ENCODE results near the gene PLCB1. TPM values are rescaled to one million over a fixed set of nuclear protein-coding genes. Genes with fewer than 3 reads are reported as not detected.

The PLCB1 gene
- total RNA-seq, 1 donor: 35.4 TPM

GRCh38 chr20:8662433-8662954 is 530.4 kb downstream of the PLCB1 start:
- DNase-seq (ENCODE audit: low read depth): no peak
- H3K4me3 ChIP-seq (ENCODE audit: low read depth, low read length): no peak overlapping the region
- no peak for TF ChIP-seq CTCF (IDR thresholded peaks at IDR 0.05; ENCODE audit: insufficient read depth, low read depth, low read length)

GRCh38 chr20:8663424-8663823 is 531.4 kb downstream of the PLCB1 start:
- H3K4me3 ChIP-seq (ENCODE audit: low read depth, low read length): no peak overlapping the region
- DNase-seq (ENCODE audit: low read depth): no peak

GRCh38 chr20:8664778-8665177 is 532.7 kb downstream of the PLCB1 start:
- no peak for DNase-seq (ENCODE audit: low read depth)
- no peak overlapping the region for H3K4me3 ChIP-seq (ENCODE audit: low read depth, low read length)
- no peak for TF ChIP-seq CTCF (IDR thresholded peaks at IDR 0.05; ENCODE audit: insufficient read depth, low read depth, low read length)

More at GRCh38 chr20:8663424-8663823, 531.4 kb downstream of the PLCB1 start:
- TF ChIP-seq CTCF (IDR thresholded peaks at IDR 0.05; ENCODE audit: insufficient read depth, low read depth, low read length): no peak

- no peak overlapping the region for H3K4me3 ChIP-seq (ENCODE audit: low read depth, low read length)
- no peak for TF ChIP-seq CTCF (IDR thresholded peaks at IDR 0.05; ENCODE audit: insufficient read depth, low read depth, low read length)
- DNase-seq (ENCODE audit: low read depth): no peak
These were observed 535.2 kb downstream of the PLCB1 start for GRCh38 chr20:8667306-8667705.

- TF ChIP-seq CTCF (IDR thresholded peaks at IDR 0.05; ENCODE audit: insufficient read depth, low read depth, low read length): no peak
- no peak overlapping the region for H3K4me3 ChIP-seq (ENCODE audit: low read depth, low read length)
These were observed 538.3 kb downstream of the PLCB1 start for GRCh38 chr20:8670207-8670892.

GRCh38 chr20:8670893-8671215 is 538.8 kb downstream of the PLCB1 start:
- DNase-seq (ENCODE audit: low read depth): peak; percentile 47
- no peak overlapping the region for H3K4me3 ChIP-seq (ENCODE audit: low read depth, low read length)
- no peak for TF ChIP-seq CTCF (IDR thresholded peaks at IDR 0.05; ENCODE audit: insufficient read depth, low read depth, low read length)

More at GRCh38 chr20:8670207-8670892, 538.3 kb downstream of the PLCB1 start:
- DNase-seq (ENCODE audit: low read depth): no peak

Measured in fibroblast of villous mesenchyme (primary cell).